Activated B cell treated with CpG ODN at 0.5 μM for 24 hours (primary cell): Measurements from ENCODE around the gene RBM20. TPM values are rescaled to one million over a fixed set of nuclear protein-coding genes. Genes with fewer than 3 reads are reported as not detected.

Source experiments
- ATAC-seq: fragments of 200-7000 bp; cut with Tn5 transposase; one replicate; pipeline ENCODE4 v1.10.0; 2021; ENCODE audit warnings: low read depth, mild to moderate bottlenecking, moderate library complexity
- CTCF ChIA-PET: fragments of 350-600 bp; sonication (Branson Sonifier 250); formaldehyde crosslinking; loops from one replicate; lab custom pipeline; 2021; ENCODE audit warnings: antibody characterized with exemption; lab: Charles Lee
- POLR2A ChIA-PET: fragments of 350-600 bp; sonication (Branson Sonifier 250); formaldehyde crosslinking; loops from one replicate; lab custom pipeline; 2021; ENCODE audit warnings: antibody characterized with exemption; lab: Charles Lee
- DNase-seq: peaks from one replicate; pipeline ENCODE4 v3.0.0; 2022
- H3K27ac Mint-ChIP-seq: one replicate; pipeline ENCODE4 v1.8.0; 2020; ENCODE audit warnings: mixed read lengths
- H3K27me3 Mint-ChIP-seq: one replicate; pipeline ENCODE4 v1.8.0; 2021; ENCODE audit warnings: mixed read lengths
- H3K36me3 Mint-ChIP-seq: one replicate; pipeline ENCODE4 v1.8.0; 2021; ENCODE audit warnings: low read depth, mixed read lengths
- H3K4me1 Mint-ChIP-seq: one replicate; pipeline ENCODE4 v1.8.0; 2021; ENCODE audit warnings: mixed read lengths
- H3K4me3 Mint-ChIP-seq: one replicate; pipeline ENCODE4 v1.8.0; 2020; ENCODE audit warnings: mild to moderate bottlenecking, mixed read lengths
- H3K9me3 Mint-ChIP-seq: one replicate; pipeline ENCODE4 v1.8.0; 2020; ENCODE audit warnings: mixed read lengths
- intact Hi-C: fragments of 100-400 bp; cut with micrococcal nuclease; formaldehyde crosslinking; loops from one replicate; pipeline ENCODE4 v1.15.1; 2024
- total RNA-seq: library from RNA; stranded (reverse); gene quantifications from 2 replicates; pipeline ENCODE4 v1.2.3, GENCODE V29; 2022
- TF ChIP-seq, protein P1 (sequence below): fragments of 200-600 bp; IDR thresholded peaks from one replicate; pipeline ENCODE4 v1.8.0; 2022; ENCODE audit warnings: antibody characterized with exemption, mild to moderate bottlenecking

Gene RBM20
- total RNA-seq, 1 donor from 2014 or later = 0.02 TPM

- CTCF ChIA-PET = no interaction called here
- POLR2A ChIA-PET = no interaction called here
- no peak overlapping the region for H3K4me3 Mint-ChIP-seq
Measured at GRCh38 chr10:110666673-110667072, 22.5 kb downstream of the RBM20 start.

DNA sequence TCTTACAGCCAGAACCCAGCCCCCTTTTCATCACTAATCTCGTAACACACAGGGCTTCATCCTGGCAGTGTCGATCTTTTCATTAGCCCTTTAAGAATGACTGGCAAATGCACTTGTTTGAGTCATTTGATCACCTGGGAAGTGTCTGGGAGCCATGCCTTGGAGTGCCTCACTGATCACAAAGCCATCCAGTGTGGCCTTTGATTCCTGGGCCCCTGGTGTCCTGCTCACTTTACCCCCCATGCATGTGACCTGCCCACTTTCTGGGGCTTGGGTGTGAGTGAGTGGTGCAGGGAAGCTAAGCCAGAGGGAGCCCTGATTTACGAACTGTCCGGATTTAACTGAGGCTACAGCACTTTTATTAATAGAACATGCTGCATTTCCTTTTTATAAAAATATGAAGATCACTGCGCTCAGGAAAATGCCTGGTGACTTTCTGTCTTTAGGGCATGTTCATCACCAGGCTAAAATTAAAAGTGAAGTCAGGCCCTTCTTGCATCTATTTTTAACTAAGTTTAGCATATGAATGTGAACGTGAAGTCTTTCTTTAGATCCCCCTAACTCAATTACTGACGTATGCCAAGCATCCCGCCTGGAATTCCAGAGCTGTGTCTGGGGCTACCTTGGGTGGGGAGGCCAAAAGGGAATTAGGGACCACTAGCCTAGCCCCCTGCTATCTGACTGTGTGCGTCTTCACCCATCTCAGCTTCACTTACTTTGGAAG is 23.6 kb downstream of the RBM20 start:
- Mint-ChIP-seq H3K27ac (no peak overlapping the region), H3K36me3 (peaks cover 1% of the 10 kb centered on the region), H3K4me3 (no peak overlapping the region), H3K4me1 (peaks cover 4% of the 10 kb centered on the region), H3K9me3 (no peaks in the 10 kb centered on the region), H3K27me3 (peaks cover 14% of the 10 kb centered on the region)
- intact Hi-C loops = no loop called here
- CTCF ChIA-PET = no interaction called here
- TF ChIP-seq, protein P1, sequence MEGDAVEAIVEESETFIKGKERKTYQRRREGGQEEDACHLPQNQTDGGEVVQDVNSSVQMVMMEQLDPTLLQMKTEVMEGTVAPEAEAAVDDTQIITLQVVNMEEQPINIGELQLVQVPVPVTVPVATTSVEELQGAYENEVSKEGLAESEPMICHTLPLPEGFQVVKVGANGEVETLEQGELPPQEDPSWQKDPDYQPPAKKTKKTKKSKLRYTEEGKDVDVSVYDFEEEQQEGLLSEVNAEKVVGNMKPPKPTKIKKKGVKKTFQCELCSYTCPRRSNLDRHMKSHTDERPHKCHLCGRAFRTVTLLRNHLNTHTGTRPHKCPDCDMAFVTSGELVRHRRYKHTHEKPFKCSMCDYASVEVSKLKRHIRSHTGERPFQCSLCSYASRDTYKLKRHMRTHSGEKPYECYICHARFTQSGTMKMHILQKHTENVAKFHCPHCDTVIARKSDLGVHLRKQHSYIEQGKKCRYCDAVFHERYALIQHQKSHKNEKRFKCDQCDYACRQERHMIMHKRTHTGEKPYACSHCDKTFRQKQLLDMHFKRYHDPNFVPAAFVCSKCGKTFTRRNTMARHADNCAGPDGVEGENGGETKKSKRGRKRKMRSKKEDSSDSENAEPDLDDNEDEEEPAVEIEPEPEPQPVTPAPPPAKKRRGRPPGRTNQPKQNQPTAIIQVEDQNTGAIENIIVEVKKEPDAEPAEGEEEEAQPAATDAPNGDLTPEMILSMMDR = no peak
- ATAC-seq (no peak), DNase-seq (no peak)
- POLR2A ChIA-PET = interaction anchor here (0.5 kb wide), 1 partner anchor 54 kb away, joined by 5 read pairs; no protein-coding TSS in a partner anchor

More at GRCh38 chr10:110666673-110667072, 22.5 kb downstream of the RBM20 start:
- DNase-seq (no peak), ATAC-seq (no peak)
- Mint-ChIP-seq H3K27me3 (peaks cover 14% of the 10 kb centered on the region), H3K36me3 (no peaks in the 10 kb centered on the region), H3K4me1 (peaks cover under 1% of the 10 kb centered on the region), H3K9me3 (no peaks in the 10 kb centered on the region), H3K27ac (no peak overlapping the region)
- TF ChIP-seq, protein P1 = no peak
- intact Hi-C loops = no loop called here

DNA sequence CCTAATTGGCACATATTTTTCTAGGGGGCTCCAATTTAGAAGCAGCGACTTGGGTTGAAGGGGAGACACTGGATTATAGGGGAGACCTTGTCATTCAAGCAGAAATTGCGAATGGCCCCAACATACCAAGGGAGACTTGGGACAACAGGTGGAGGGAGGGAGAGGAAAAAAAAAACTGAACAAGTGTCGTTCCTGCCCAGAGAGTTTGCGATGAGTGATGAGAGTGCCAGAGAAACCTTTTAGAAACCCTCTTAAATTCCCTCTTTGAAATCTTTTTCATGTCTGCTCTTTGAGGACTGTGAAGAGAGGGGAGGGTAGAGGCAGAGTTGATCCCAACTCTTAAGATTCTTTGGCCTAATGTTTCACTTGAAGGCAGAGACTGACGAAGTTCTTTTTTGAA is 24.3 kb downstream of the RBM20 start:
- DNase-seq = no peak
- ATAC-seq = no peak

GRCh38 chr10:110670335-110670734 is 26.2 kb downstream of the RBM20 start:
- no peak overlapping the region for H3K4me3 Mint-ChIP-seq
- H3K4me1 Mint-ChIP-seq = peaks cover 4% of the 10 kb centered on the region
- DNase-seq = no peak
- peaks cover 1% of the 10 kb centered on the region for H3K36me3 Mint-ChIP-seq
- ChIA-PET CTCF (no interaction called here), POLR2A (no interaction called here)
- peaks cover 17% of the 10 kb centered on the region for H3K27me3 Mint-ChIP-seq
- no peak overlapping the region for H3K27ac Mint-ChIP-seq
- TF ChIP-seq, protein P1 = no peak
- intact Hi-C loops = loop anchor here (5.0 kb wide), 2 partner anchors 222 to 363 kb away; no protein-coding TSS in a partner anchor
- no peaks in the 10 kb centered on the region for H3K9me3 Mint-ChIP-seq
- ATAC-seq = no peak

More for the DNA sequence above, 24.3 kb downstream of the RBM20 start:
- H3K27me3 Mint-ChIP-seq = peaks cover 14% of the 10 kb centered on the region
- peaks cover 4% of the 10 kb centered on the region for H3K4me1 Mint-ChIP-seq
- no peak overlapping the region for H3K27ac Mint-ChIP-seq
- H3K4me3 Mint-ChIP-seq = no peak overlapping the region
- no peaks in the 10 kb centered on the region for H3K9me3 Mint-ChIP-seq
- peaks cover 1% of the 10 kb centered on the region for H3K36me3 Mint-ChIP-seq
- POLR2A ChIA-PET = no interaction called here
- CTCF ChIA-PET = no interaction called here
- intact Hi-C loops = no loop called here
- TF ChIP-seq, protein P1 = no peak

DNA sequence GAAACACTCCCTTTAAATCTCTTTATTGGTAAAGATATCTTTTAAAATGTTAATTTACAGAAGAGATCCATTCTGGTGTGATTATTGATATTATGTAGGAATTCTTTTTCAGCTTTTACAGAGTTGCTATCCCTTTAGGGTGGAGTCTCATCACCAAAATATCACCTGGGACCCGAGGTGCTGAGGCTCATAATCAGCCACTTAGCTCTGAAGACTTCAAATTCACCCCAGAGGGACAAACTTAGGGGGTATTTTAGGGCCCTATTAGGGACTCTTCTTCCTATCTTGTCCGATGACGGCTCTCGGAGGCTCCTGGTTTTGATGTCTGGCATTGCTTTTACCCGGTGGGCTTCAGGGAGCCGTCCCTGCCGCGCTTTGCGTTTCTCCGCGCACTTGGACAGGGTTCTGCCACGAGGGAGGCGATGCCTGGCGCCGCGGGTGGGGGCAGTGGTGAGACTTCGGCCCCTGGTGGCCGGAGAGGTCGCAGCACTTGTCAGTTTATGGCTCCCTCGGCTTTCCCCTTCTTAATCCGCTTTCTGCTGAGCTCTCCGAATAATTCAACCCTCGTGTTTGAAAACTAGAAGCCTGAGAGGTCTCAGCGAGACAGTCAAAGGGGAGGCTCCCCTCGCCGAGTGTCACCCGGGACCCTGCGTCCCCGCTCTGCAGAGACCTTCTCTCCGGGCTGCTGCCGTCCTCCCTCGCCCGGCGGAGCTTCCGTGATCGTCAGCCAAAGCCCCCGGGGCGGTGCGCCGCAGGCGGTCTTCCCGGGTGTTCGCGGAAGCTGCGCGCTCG is 27.8 kb downstream of the RBM20 start:
- ATAC-seq = peak; percentile 97
- H3K9me3 Mint-ChIP-seq = no peaks in the 10 kb centered on the region
- TF ChIP-seq, protein P1 = peak; percentile 52
- H3K4me3 Mint-ChIP-seq = peak overlapping the region; percentile 90
- CTCF ChIA-PET = interaction anchor here (0.8 to 2.4 kb wide), 17 partner anchors 9 to 367 kb away, joined by 3 to 12 read pairs (median 5); no protein-coding TSS in a partner anchor
- H3K27me3 Mint-ChIP-seq = peaks cover 17% of the 10 kb centered on the region
- DNase-seq = peak; percentile 72
- POLR2A ChIA-PET = interaction anchor here (0.5 to 1.6 kb wide), 7 partner anchors 18 to 367 kb away, joined by 3 to 7 read pairs (median 5); partner anchors contain the start of genes PDCD4 and SMNDC1
- peaks cover 1% of the 10 kb centered on the region for H3K36me3 Mint-ChIP-seq
- intact Hi-C loops = loop anchor here (1.0 to 5.0 kb wide), 5 partner anchors 21 to 365 kb away; no protein-coding TSS in a partner anchor
- H3K4me1 Mint-ChIP-seq = peaks cover 4% of the 10 kb centered on the region
- peak overlapping the region; percentile 88 for H3K27ac Mint-ChIP-seq
